BLaER1 treated with 17β-estradiol and CSF1 and Interleukin-3, amounts not matched to agents 10 nM and 100 nM (cell line): ENCODE data around the gene SLC16A3.
A peak's percentile ranks its signal among the peaks of the same experiment; 100 is the strongest.

ENCODE experiments used
- H3K27ac ChIP-seq, 11 experiments: shearing (Covaris generic); formaldehyde crosslinking; 2 replicates each; pipeline ENCODE4 v1.8.1; 2022
- H3K27me3 ChIP-seq, 11 experiments: shearing (Covaris generic); formaldehyde crosslinking; 2 replicates each; pipeline ENCODE4 v1.8.1; 2022
- H3K36me3 ChIP-seq, 11 experiments: shearing (Covaris generic); formaldehyde crosslinking; 2 replicates each; pipeline ENCODE4 v1.8.1; 2022
- H3K4me1 ChIP-seq, 10 experiments: shearing (Covaris generic); formaldehyde crosslinking; 2 replicates each; pipeline ENCODE4 v1.8.1; 2022
- H3K4me2 ChIP-seq, 11 experiments: shearing (Covaris generic); formaldehyde crosslinking; 2 replicates each; pipeline ENCODE4 v1.8.1; 2022
- H3K4me3 ChIP-seq, 10 experiments: shearing (Covaris generic); formaldehyde crosslinking; 2 replicates each; pipeline ENCODE4 v1.8.1; 2022
- H3K9ac ChIP-seq, 11 experiments: shearing (Covaris generic); formaldehyde crosslinking; 2 replicates each; pipeline ENCODE4 v1.8.1; 2022
- H3K9me3 ChIP-seq, 11 experiments: shearing (Covaris generic); formaldehyde crosslinking; replicated peaks in 1 of 11; 2 replicates each; pipeline ENCODE4 v1.8.1; 2022
- H4K20me1 ChIP-seq, 11 experiments: shearing (Covaris generic); formaldehyde crosslinking; 2 replicates each; pipeline ENCODE4 v1.8.1; 2022
- Cebpa-rat ChIP-seq, 11 experiments: shearing (Covaris generic); IDR thresholded peaks; 2 replicates each; pipeline ENCODE4 v1.8.1; 2022

Gene SLC16A3

GRCh38 chr17:82234211-82235055, 5.6 kb downstream of the SLC16A3 start:
- Histone ChIP-seq H3K27ac (peak overlapping the region in 9 of 11 experiments; percentile 9 to 80 (median 69); a peak in 17 of 22 replicates), H3K9me3 (no peaks in the 10 kb centered on the region), H3K4me2 (peak overlapping the region; percentile 87 to 100 (median 97)), H3K4me3 (peak overlapping the region in 8 of 10 experiments; percentile 19 to 99 (median 44); a peak in 14 of 20 replicates), H4K20me1 (peaks cover 71 to 99% (median 96%) of the 10 kb centered on the region in 11 experiments), H3K4me1 (peaks cover 73 to 100% (median 97%) of the 10 kb centered on the region in 10 experiments), H3K36me3 (peaks cover 0 to 79% (median 26%) of the 10 kb centered on the region in 11 experiments; a peak in 19 of 22 replicates), H3K9ac (peak overlapping the region; percentile 41 to 74 (median 66); a peak in 21 of 22 replicates), H3K27me3 (peaks cover 0 to 3% (median 0%) of the 10 kb centered on the region in 11 experiments; a peak in 2 of 22 replicates)
- no peak for TF ChIP-seq Cebpa-rat (IDR thresholded peaks at IDR 0.05)

GRCh38 chr17:82235056-82235774, 6.4 kb downstream of the SLC16A3 start:
- Histone ChIP-seq H3K4me1 (peaks cover 81 to 100% (median 97%) of the 10 kb centered on the region in 10 experiments), H3K27me3 (no peaks in the 10 kb centered on the region), H3K27ac (peak overlapping the region in 8 of 11 experiments; percentile 52 to 80 (median 70); a peak in 17 of 22 replicates), H3K4me3 (peak overlapping the region in 8 of 10 experiments; percentile 25 to 99 (median 44); a peak in 11 of 20 replicates), H4K20me1 (peaks cover 78 to 99% (median 96%) of the 10 kb centered on the region in 11 experiments), H3K36me3 (peaks cover 6 to 81% (median 34%) of the 10 kb centered on the region in 11 experiments; a peak in 21 of 22 replicates), H3K9me3 (no peaks in the 10 kb centered on the region), H3K4me2 (peak overlapping the region; percentile 87 to 100 (median 97)), H3K9ac (peak overlapping the region; percentile 41 to 74 (median 66); a peak in 20 of 22 replicates)
- no peak for TF ChIP-seq Cebpa-rat (IDR thresholded peaks at IDR 0.05)

- Histone ChIP-seq H3K4me1 (peaks cover 87 to 100% (median 97%) of the 10 kb centered on the region in 10 experiments), H3K4me2 (peak overlapping the region; percentile 87 to 100 (median 97)), H3K27me3 (no peaks in the 10 kb centered on the region), H3K4me3 (peak overlapping the region in 8 of 10 experiments; percentile 4 to 99 (median 40); a peak in 8 of 20 replicates), H4K20me1 (peaks cover 79 to 99% (median 96%) of the 10 kb centered on the region in 11 experiments), H3K36me3 (peaks cover 6 to 85% (median 39%) of the 10 kb centered on the region in 11 experiments; a peak in 21 of 22 replicates), H3K9ac (peak overlapping the region; percentile 41 to 74 (median 66); a peak in 21 of 22 replicates), H3K27ac (peak overlapping the region in 5 of 11 experiments; percentile 53 to 80 (median 77); a peak in 11 of 22 replicates), H3K9me3 (no peaks in the 10 kb centered on the region)
- no peak for TF ChIP-seq Cebpa-rat (IDR thresholded peaks at IDR 0.05)
Observed at GRCh38 chr17:82235775-82236141, 6.9 kb downstream of the SLC16A3 start.

GRCh38 chr17:82236142-82236971, 7.5 kb downstream of the SLC16A3 start:
- Histone ChIP-seq H3K27ac (peak overlapping the region in 8 of 11 experiments; percentile 23 to 80 (median 61); a peak in 13 of 22 replicates), H4K20me1 (peaks cover 85 to 100% (median 99%) of the 10 kb centered on the region in 11 experiments), H3K4me3 (peak overlapping the region in 9 of 10 experiments; percentile 15 to 99 (median 29); a peak in 11 of 20 replicates), H3K9me3 (no peaks in the 10 kb centered on the region), H3K9ac (peak overlapping the region; percentile 41 to 74 (median 66); a peak in 21 of 22 replicates), H3K27me3 (no peaks in the 10 kb centered on the region), H3K36me3 (peaks cover 6 to 84% (median 44%) of the 10 kb centered on the region in 11 experiments; a peak in 21 of 22 replicates), H3K4me2 (peak overlapping the region; percentile 87 to 100 (median 97)), H3K4me1 (peaks cover 93 to 100% (median 99%) of the 10 kb centered on the region in 10 experiments)
- TF ChIP-seq Cebpa-rat (IDR thresholded peaks at IDR 0.05) = no peak

- TF ChIP-seq Cebpa-rat (IDR thresholded peaks at IDR 0.05) = no peak
- peak overlapping the region; percentile 87 to 100 (median 97) for H3K4me2 ChIP-seq
- H3K27ac ChIP-seq = peak overlapping the region in 9 of 11 experiments; percentile 2 to 77 (median 50); a peak in 15 of 22 replicates
- peaks cover 8 to 79% (median 45%) of the 10 kb centered on the region in 11 experiments for H3K36me3 ChIP-seq
- no peaks in the 10 kb centered on the region for H3K27me3 ChIP-seq
- H3K9me3 ChIP-seq = no peaks in the 10 kb centered on the region
- H3K9ac ChIP-seq = peak overlapping the region; percentile 4 to 74 (median 65); a peak in 19 of 22 replicates
- peaks cover 97 to 100% (median 99%) of the 10 kb centered on the region in 10 experiments for H3K4me1 ChIP-seq
- H4K20me1 ChIP-seq = peaks cover 94 to 100% (median 99%) of the 10 kb centered on the region in 11 experiments
- peak overlapping the region in 8 of 10 experiments; percentile 14 to 99 (median 42); a peak in 12 of 20 replicates for H3K4me3 ChIP-seq
Observed at GRCh38 chr17:82237083-82237745, 8.4 kb downstream of the SLC16A3 start.

- peaks cover 96 to 100% (median 99%) of the 10 kb centered on the region in 10 experiments for H3K4me1 ChIP-seq
- peak overlapping the region; percentile 23 to 74 (median 61); a peak in 20 of 22 replicates for H3K9ac ChIP-seq
- H3K9me3 ChIP-seq = no peaks in the 10 kb centered on the region
- peak overlapping the region; percentile 9 to 99 (median 38); a peak in 18 of 20 replicates for H3K4me3 ChIP-seq
- no peak for TF ChIP-seq Cebpa-rat (IDR thresholded peaks at IDR 0.05)
- H4K20me1 ChIP-seq = peaks cover 98 to 100% (median 100%) of the 10 kb centered on the region in 11 experiments
- H3K27me3 ChIP-seq = no peaks in the 10 kb centered on the region
- H3K36me3 ChIP-seq = peaks cover 15 to 83% (median 52%) of the 10 kb centered on the region in 11 experiments
- H3K4me2 ChIP-seq = peak overlapping the region; percentile 87 to 100 (median 97)
- peak overlapping the region in 9 of 11 experiments; percentile 23 to 77 (median 53); a peak in 16 of 22 replicates for H3K27ac ChIP-seq
Observed at GRCh38 chr17:82237746-82238471, 9.1 kb downstream of the SLC16A3 start.
